Measurements from ENCODE around the gene CLBA1.
A peak's percentile ranks its signal among the peaks of the same experiment; 100 is the strongest.

Gene CLBA1

DNA sequence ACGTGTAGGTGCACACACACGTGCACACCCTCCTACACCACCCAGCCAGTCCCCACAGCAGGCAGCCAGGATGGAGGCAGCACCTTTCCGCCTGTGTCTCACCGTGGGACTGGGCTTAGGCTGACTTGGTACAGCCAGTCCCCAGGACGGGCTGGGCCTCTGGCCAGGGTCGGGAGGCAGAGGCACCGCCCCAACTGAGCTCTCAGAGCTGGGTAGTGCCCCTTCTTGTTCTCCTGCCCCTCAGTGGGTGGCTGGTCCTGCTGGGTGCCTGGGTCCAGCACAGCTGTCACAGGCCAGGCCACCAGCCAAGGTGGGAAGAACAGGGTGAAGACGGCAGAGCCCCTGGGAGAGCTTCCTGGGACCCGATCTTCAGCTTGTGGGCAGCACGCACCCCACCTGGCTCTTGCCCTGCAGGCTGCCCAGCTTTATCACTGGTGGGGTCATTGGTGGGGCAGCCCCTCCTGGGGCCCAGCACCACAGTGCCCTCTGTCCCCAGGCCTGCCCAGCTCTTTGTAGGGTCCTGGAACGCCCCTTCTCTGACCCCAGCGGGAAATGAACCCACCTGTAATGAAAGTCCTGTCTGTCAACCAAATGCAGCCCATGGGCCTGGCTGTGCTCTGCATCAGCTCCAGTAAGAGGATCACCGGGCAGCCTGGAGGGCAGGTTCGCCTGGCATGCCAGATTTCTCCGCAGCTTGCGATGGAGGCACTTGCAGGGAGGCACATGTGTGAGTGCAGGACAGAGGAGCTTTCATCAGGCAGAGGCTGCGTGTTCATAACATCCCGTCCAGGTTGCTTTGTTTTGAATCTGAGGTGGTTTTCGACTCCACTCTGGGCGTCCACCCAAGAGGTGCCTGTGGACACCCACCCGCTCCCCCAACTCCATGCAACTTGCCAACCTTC, 20.6 kb downstream of the CLBA1 start:
- DNase-seq (ENCODE audit: low spot score): no peak

DNA sequence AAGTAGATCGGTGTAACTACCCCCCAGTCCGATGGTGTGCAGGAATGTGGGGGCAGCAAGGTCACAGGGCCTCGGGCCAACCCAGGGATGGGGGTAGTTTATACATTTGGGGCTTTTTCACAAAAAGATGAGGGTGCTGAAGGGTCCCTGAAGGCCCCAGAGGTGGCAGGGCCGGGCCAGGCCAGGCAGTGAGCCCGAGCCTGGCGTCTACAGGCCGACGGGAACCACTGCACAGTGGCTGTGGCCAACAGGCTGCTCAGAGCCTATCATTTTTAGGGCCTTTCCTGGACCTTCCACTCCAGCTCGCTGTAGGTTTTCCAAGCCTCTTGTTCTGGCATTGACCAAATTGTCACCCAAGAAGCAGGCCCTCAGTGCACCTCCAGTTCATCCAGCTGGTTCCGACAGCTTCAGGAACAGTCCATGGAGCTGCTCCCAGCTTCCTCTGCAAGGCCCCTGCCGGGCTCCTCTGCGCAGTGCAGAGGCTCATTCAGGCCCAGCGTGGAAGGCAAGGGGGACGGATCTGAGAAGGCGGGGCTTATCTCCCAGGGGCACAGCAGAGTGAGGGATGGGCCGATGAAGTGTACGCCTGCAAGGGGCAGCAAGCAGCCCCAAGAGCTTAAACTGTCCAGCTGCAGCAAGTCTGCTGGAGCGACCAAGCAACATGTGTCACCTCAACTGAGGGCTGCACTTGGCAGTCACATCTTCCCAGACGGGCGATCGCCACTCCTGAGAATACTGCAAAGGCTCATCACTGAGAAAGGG, 21.4 kb downstream of the CLBA1 start:
- DNase-seq (ENCODE audit: low spot score): no peak

DNA sequence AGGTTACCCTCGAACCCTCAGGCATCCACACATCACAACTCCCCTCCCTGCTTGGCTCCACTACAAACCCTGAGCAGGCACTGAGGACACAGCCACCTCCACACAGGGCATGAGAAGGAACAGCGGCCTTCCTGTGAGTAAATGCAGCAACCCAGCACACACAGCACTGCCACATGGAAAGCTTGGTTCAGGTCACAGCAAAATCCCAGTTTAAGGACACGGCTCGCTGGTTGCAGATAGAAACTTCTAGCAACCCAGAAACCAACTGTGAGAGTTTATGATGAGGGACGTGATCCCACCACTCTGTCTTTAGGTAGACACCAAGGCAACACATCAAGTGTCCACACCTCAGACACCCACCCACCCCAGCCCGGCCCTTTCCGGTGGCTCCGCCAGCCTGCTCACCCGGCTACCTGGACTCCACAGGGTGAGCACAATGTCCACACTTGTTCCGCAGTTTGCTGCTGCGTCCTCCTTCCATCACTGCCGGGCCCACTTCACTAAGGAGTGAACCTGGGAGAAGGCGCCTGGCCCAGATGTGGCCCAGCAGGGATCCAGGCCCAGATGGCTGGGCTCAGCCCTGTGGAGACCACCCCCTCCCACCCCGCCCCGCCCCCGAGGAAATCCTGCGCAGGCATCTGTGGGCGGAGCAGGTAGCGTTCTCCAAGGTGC, 22.1 kb downstream of the CLBA1 start:
- DNase-seq (ENCODE audit: low spot score): no peak

DNA sequence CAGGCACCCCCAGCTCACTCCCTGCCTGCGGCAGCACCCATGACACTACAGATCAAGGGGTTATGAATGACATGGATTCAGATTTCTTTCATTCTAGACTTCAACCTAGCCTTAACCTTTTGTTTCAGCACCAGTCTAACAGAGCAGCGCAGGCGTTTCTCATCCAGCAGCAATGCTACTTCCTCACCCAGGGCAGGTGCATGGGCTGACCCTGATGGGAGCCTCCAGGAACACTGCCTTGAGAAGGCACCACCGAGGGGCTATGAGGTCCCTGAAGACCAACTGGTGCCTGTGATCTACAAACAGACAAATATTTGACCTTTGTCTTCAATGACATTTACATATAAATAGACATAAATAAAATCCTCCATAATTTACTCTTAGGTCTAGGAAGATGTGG, 24.5 kb downstream of the CLBA1 start:
- no peak for DNase-seq (ENCODE audit: low spot score)

DNA sequence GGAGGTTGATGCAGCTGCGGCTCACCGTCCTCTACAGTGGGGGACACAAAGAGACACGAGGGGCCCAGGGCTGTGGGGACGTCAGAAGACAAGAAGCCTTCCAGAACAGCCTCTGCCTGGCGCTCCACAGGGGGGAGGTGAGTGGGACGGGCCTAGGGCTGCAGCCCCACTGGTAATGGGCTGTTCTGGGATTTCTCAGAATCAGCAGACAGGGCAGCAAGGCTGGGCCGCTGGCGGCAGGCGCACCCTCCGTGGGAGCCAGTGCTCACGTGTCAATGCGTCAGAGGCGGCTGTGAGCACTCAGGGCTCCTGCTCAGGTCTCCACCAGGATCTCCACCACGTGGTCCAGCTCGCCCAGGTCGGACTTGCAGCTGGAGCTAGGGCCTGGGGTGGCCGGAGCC, 25.3 kb downstream of the CLBA1 start:
- no peak for DNase-seq (ENCODE audit: low spot score)

DNA sequence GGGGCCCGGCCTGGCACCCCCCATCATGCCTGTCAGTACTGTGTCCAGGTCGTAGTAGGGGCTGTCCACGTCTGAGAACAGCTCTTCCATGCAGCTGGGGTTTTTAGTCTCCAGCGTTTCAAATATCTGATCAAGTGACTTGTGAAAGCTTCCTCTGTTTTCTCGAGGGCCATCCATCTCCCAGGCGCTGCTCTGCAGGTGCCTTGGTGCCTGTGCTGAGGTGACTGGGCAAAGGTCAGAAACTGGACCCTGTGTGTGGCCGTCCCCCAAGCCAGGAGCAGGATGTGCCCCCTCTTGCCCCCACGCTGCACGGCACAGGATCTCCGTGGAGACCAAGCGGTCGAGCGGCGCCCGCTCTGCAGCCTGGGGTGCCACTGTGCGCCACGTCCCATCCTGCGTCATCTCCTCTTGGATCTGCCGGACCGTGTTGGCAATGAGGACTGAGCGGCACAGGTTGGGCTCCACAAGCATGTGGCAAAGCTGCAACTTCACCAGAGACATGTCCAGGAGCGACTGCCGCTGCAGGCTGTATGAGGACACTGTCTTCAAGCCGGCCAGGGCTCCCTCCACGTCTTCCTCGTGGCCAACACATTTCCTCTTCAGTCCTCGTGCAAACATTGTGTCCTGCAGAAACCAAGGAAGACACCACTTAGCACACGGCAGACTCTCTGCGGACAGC, 25.9 kb downstream of the CLBA1 start:
- no peak for DNase-seq (ENCODE audit: low spot score)

DNA sequence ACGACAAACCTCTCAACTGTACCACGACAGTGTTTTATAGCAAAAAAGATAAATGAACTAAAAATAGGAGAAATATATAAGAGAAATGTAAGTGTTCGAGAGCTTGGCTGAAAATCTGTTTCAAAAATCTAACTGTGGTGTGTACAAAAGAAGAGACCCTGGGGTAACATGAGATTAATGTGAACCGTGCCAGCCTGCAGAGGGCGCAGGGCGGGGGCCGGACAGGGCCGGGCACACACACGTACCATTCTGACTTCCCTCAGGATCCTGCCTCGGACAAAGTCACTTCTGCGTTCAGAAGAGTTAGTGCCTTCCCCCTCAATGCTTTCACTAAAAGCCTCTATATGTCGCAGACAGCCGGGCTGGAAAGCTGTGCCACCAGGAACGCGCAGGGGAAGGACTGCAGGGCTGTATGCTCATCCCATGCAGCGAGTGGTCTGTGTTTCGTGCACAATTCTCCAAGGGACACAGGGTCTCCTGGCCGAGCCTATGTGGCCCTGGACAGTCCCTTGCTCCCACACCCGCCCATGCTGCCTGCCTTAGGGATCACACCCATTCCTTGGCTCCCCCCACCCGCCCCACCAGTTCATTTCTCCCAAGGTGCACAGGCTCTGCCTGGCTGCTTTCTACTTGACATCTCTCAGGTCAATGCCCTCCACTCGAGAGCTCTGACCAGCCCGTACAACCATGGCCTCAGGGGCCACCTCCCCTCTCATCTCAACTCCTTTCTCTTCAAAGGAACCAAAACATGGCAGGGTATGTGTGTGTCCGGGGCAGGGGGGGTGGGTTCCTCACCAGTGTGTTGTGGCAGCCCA, 26.8 kb downstream of the CLBA1 start:
- no peak for DNase-seq (ENCODE audit: low spot score)

DNA sequence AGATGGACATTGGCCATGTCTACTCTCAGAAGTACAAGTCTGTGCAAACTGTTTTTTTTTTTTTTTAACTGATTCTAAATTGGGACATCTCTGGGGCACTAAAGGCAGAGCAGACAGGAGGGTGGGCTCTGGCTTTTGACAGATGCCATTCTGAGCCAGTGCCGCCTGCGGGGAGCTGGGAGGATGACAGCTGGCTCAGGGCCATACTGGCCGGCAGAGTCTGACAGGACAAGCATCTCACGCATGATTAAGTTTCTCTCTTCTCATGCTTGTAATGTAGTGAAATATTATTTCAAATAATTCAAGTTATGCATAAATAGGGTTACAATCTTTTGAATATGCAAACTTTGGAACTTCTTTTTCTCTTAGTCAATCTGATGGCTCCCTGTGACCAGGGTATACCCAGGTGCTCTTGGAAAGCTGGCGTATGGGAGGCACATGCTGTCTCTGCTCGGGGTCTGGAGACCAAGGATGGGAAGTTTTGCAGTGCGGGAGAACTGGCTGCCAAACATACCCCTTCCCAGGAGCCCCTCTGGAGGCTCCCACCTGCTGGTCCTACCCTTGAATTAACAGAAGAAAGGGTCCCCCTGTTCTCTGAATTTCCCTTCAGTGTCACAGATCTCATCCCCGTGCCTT, 27.7 kb downstream of the CLBA1 start:
- DNase-seq (ENCODE audit: low spot score): no peak

DNA sequence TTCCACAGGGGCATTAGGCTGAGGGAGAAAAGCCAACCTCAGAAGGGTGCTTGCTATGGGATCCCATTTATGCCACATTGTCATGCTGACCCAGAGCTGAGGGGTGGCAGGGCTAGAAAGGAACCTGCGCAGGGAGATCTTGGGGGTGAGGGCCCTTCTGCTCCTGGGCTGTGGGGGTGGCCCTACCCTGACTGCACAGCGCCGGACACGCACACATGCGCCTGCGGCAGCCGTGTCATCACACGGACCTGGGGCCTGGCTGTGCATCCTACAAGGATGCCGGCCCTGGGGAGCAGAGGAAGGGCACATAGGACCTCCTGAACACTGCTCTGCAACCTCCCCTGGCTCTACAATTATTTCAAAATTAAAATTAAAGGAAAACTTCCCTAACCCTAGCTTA, 28.4 kb downstream of the CLBA1 start:
- DNase-seq (ENCODE audit: low spot score): no peak

DNA sequence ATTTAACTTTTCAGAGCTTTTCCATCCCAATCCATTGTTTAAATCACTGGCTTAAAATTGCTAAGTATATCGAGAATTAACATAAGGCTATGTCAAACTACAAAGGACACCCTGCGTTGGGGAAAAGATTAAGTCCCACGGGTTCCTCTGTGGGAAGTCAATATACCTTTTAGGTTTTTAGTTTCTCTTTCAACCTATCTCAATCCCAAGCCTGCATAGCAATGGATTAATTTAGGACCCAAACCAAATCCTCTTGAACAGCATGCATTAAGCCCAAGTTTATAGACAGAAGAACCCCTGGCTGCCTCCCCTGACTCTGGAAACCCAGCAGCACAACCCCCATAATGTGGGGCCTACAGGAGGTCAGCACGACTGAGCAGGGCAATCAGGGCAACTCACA, 29.0 kb downstream of the CLBA1 start:
- DNase-seq (ENCODE audit: low spot score): no peak

DNA sequence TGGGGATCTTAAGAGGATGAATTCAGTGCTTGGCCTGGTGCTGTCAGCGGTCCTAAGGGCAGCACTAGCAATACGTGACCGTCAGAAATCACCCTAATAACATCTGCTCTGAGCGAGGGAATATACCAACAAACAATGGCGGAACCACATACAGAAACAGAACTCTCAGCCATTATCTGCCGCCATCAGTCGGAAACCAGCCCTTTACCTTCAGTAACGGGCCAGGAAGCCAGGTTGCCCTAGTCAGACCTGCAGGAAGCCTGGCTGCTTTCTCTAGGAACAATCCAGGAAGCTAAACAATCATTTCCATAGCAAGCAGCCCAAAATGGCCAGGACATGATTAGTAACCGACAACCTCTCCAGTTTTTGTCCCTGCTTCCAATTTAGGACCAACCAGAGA, 29.7 kb downstream of the CLBA1 start:
- no peak for DNase-seq (ENCODE audit: low spot score)

DNA sequence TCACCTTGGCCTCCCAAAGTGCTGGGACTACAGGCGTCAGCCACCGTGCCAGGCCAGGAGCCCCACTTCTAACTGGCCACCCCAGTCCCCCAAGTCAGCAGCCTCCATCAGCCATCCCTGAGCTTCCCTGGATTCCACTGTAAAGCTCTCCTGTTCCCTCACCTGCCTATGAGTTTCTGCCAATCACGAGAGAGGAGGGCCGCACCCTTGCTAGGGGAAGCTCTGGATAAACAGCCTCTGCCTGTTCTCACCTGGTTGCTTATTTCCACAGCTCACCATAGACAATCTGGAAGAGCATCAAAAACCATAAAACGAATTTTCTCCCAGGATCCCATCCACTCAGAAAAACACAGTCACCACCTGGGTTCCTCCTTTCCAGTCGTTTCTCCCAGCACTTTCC, 30.3 kb downstream of the CLBA1 start:
- DNase-seq (ENCODE audit: low spot score): no peak

DNA sequence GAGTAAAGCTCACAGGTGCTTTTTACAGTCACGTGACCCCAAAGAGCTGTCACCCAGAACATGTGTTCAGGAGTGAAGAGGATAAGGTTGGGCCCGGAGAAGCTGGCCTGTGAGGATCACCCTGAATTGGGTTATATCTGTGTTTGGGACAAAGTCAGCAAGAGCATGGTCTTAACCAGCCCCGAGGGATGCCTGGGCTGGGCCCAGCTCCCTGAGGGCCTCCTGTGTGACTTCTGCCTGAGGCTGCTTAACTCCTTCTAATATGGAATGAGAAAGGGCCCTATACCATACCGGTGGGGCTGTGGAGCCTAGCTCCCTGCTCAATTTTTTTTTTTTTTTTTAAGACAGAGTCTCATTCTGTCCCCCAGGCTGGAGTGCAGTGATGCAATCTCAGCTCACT, 32.8 kb downstream of the CLBA1 start:
- DNase-seq (ENCODE audit: low spot score): no peak

DNA sequence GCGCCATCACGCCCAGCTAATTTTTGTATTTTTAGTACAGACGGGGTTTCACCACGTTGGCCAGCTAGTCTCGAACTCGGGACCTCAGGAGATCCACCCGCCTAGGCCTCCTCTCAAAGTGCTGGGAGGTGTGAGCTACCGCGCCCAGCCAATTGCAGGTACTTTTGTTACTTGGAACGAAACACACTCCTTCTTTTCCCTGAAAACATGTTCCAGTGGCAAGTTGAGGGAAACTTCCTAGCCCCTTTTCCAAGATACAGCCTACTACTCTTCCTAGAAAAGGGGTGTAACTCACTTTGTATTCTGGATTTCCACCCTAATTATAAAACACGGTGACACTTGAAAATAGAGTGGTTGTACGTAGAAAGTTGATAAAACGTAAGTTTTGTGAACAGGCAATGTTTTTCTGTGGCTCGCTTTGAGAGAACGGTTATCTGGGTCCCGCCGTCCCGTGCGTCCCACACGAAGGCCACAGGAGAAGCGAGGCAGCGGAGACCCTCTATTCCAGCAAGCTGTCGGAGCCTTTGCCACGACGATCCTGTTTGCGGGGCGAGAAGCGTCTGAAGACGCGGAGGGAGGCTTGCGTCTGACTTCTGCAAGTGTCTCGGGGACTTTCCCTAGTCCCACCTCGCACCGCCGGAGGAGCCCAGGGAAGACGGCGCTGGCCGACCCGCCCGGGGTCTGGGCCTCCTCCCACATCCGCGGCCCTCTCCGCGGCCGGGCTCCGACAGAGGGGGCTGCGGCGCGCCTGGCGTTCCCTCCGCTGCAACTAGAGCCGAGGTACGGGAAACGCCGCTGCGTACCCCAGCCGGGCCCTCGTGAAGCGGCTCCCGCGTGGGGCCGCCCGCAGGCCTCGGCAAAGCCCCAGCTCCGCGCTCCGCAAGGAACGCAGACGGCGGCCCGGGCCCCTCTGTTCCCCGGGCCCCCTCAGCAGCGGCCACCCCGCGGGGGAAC, 34.5 kb downstream of the CLBA1 start:
- DNase-seq (ENCODE audit: low spot score): no peak

DNA sequence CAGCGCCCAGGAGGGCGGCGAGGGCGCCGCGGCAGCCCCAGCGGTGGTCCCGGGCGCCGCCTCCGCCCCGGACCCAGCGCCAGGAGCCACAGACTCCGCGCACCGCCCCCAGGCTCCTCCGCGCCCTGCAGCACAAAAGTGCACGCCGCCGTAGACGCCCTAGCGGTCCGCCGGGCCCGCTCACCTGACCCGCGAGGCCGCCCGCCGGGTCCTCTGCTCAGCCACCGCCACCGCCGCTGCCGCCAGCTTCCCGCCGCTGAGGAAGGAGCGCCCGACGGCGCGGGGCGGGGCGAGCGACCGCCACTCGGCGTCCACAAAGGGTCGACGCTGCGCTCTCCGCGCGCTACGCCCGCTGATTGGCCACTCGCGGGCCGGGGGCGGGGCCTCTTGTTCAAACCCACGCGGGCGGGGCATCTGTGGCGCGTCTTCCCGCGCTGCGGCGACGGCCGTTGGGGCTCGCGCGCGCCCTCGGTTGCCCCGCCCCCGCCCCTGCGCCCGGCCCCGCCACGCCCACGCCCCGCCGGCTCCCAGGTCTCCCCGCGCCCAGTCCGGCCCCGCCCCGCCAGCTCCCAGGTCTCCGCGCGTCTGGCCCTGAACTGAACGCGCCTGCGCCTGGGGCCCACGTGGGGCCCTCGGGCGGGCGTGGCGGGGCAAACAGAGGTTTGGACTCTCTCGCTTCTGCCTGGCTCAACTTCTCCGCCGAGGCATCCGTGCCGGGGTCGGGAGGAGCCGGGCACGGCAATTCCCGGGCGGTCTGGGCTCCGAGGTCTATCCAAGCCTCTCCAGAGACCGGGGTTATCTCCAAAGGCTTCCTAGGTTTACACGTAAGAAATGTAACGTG, 35.4 kb downstream of the CLBA1 start, which contains the start of gene CDCA4:
Gene CDCA4, minus strand, starts transcription at position 269 of the 841 bp plus-strand sequence. CDS start 9,154 bp downstream, outside the sequence.
- peak; percentile 94 for DNase-seq (ENCODE audit: low spot score)

DNA sequence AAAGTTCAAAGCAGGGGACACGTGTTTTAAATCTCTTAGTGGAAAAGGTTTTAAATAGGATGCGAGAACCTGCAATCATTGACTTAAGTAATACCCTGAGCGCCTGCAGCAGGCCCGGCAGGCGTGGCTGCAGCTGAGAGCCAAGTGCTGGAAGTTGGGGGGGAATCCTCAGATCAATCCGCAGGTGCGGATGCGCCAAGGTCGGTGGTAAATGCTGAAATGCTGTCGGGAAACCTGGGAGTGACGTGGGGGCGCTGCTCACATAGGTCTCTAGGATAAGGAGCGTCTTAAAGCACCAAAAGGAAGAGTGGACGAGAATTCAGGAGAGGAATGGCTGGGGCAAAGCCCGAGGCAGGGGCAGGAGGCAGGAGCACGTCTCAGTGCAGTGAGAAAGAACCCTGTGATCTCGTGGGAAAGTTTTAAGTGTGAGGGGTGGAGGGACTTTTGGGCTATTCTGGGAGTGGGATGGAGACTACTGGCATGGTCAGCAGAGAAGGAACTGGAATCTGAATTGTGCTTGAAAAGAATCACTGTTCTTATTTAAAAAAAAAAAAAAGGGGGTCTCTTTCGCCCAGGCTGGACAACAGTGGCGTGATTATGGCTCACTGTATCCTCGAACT, 36.2 kb downstream of the CLBA1 start:
- DNase-seq (ENCODE audit: low spot score): peak; percentile 30

DNA sequence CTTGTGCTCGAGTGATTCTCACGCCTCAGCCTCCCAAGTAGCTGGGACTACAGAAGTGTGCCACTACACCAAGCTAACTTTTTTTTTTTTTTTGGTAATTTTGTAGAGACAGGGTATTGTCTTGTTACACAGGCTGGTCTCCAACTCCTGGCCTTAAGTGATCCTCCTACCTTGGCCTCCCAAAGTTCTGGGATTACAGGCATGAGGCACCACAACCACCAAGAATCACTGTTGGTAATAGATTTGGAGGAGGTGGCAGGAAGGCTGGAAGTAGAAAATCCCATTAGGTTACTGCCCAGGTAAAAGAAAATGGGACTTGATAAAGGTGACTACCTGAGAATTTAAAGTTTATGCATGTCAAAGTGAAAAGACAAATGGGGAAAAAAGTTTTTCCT, 36.7 kb downstream of the CLBA1 start:
- no peak for DNase-seq (ENCODE audit: low spot score)

DNA sequence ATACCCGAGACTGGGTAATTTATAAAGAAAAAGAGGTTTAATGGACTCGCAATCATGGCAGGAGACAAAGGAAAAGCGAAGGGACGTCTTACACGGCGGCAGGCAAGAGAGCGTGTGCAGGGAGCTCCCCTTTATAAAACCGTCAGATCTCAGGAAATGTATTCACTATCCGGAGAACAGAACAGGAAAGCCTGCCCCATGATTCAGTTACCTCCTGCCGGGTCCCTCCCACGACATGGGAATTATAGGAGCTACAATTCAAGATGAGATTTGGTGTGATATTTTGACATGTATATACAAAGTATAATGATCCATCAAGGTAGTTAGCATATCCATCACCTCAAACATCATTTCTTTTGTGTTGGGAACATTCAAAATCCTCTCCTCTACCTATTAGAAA, 37.6 kb downstream of the CLBA1 start:
- no peak for DNase-seq (ENCODE audit: low spot score)

Data from COLO829 (cell line).